ENCODE data around the gene SMIM28.
A peak's percentile ranks its signal among the peaks of the same experiment; 100 is the strongest.

The SMIM28 gene

DNA sequence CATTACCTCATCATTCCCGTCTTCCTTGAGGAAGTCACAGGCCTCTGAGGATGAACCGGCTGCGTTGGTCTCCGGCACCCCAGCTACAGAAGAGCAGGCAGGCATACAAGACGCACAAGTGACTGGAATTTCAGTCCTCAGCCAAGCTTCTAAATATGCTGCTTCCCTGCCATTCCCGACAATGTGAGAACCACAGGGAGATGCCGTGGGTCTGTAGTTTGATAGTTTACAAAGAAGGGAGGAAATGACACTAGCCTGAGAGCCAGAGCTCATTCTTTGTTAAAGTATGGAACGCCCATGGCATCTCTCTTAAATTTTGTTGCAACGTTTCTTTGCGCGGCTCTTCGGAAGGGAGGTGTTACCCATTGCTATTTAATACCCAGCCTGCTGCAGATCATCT lies 52.1 kb downstream of the SMIM28 start:
- peak; percentile 29 for DNase-seq (ENCODE audit: low read depth, low spot score)

DNA sequence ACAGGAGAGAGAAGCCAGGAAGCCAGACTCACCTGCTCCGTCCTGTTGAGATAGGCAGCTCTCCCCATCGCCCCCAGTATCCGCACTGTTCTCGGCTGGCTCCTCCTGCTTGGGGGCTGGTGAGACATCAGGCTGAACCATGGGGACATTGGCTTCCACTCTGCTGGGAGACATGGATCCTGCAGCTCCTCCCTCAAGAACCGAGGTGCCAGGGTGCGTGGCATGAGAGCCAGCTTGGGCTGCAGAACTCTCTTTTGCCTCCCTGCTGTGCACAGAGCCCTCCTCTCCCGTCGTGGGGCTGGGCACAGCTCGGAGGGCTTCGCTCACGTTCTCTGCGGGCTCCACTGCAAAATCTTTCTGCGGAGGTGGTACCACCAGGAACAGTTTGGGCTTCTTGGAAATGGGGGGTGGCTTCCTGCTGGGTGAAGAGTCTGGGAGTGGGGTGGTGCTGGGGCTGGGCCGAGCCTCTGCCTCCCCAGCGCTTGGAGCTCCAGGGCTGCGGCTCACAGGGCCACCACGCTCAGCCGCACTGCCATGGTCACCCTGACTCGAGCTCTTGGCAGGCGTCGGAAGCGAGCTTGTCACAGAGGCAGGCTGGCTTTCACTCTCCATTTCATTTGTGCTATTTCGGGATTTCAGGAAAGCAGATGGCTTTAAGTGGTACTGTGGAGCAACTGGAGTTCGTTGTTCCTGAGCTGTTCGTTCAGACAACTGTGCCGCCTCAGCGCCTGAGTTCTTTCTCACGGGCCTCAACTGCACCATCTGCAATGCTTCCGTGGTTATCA lies 52.8 kb downstream of the SMIM28 start:
- DNase-seq (ENCODE audit: low read depth, low spot score), result no peak

DNA sequence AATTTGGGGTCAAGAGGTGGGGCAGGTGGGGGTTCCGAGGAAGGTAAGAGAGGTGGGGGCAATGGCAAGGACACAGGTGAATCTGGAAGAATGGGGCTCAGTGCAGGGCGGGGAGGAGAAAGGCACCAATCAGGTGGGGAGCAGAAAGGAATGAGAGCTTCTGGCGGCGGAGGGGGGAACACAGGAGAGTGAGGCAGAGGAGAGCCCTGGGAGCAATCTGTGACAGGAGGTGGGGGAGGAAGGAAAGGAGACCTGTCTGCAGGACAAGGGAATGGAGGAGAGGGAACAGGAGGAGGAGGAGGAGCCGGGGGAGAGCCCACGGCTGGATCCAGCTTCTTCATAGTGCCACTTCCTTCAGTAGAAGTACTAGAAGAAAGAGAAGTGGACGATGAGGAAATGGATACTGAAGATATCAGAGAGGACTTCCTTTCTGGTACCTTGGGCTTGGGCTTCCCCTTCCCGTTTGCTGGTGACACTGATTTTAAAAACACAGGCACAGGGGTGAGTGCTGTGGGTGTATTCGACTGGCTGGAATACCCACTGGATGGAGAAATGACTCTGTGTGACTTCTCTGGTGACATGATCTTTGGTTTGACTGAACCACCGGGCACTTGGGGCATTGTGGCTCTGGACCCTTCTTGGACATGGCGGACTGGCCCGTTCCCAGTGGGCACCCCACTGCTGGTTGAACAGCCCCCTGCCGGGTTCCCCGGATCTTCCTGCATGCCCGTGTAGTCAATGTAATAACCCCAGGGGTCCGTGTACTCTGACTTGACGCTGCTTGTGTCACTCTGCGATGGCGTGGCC lies 53.8 kb downstream of the SMIM28 start:
- DNase-seq (ENCODE audit: low read depth, low spot score), result no peak

DNA sequence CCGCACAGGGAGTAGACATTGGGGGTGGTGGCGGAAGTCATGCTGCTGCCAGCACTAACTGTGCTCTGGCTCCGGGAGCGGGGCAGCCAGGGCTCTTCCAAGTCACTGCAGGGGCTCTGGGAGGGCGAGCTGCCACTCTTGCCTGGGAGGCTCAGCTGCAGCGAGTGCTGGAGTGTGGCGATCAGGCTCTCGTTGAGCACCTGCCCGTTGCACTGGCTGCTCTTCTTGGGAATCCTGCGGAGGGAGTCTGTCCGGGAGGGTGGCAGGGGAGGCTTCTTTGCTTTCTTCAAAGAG lies 54.3 kb downstream of the SMIM28 start:
- no peak for DNase-seq (ENCODE audit: low read depth, low spot score)
